ENCODE results near the gene GARNL3.

The GARNL3 gene

GRCh38 chr9:127389381-127390247, 125.0 kb downstream of the GARNL3 start:
- no peak for DNase-seq

- no peak for DNase-seq
Measured at GRCh38 chr9:127390248-127390545, 125.6 kb downstream of the GARNL3 start.

- DNase-seq, result no peak
Measured at GRCh38 chr9:127390563-127390962, 126.0 kb downstream of the GARNL3 start.

GRCh38 chr9:127392166-127392565, 127.6 kb downstream of the GARNL3 start:
- DNase-seq, result no peak

GRCh38 chr9:127392976-127393375, 128.4 kb downstream of the GARNL3 start:
- no peak for DNase-seq

GRCh38 chr9:127393645-127394044, 129.1 kb downstream of the GARNL3 start:
- DNase-seq, result no peak

GRCh38 chr9:127395497-127396252, 131.1 kb downstream of the GARNL3 start:
- no peak for DNase-seq

- DNase-seq, result no peak
Measured at GRCh38 chr9:127396253-127396807, 131.8 kb downstream of the GARNL3 start.

GRCh38 chr9:127396808-127397645, 132.5 kb downstream of the GARNL3 start, which contains the start of gene SLC2A8:
SLC2A8 (plus strand) TSS chr9:127397169; CDS start chr9:127397231, 62 bp downstream.
- peak; percentile 99 for DNase-seq

- no peak for DNase-seq
Measured at GRCh38 chr9:127397646-127398274, 133.2 kb downstream of the GARNL3 start.

- no peak for DNase-seq
Measured at GRCh38 chr9:127398275-127398647, 133.7 kb downstream of the GARNL3 start.

- no peak for DNase-seq
Measured at GRCh38 chr9:127398715-127399400, 134.3 kb downstream of the GARNL3 start.

- no peak for DNase-seq
Measured at GRCh38 chr9:127399736-127400269, 135.2 kb downstream of the GARNL3 start.

GRCh38 chr9:127402401-127403090, 138.0 kb downstream of the GARNL3 start:
- no peak for DNase-seq

GRCh38 chr9:127403507-127404192, 139.1 kb downstream of the GARNL3 start:
- no peak for DNase-seq

GRCh38 chr9:127404631-127405030, 140.1 kb downstream of the GARNL3 start:
- DNase-seq, result no peak

- DNase-seq, result no peak
Measured at GRCh38 chr9:127405344-127406125, 141.0 kb downstream of the GARNL3 start.

GRCh38 chr9:127406799-127407491, 142.4 kb downstream of the GARNL3 start:
- DNase-seq, result no peak

- DNase-seq, result no peak
Measured at GRCh38 chr9:127407492-127407843, 142.9 kb downstream of the GARNL3 start.

Measured in NCI-H1048 (cell line).